Neutrophil (primary cell): ENCODE results near the gene DENND6A.

Experiments used
- H3K27ac ChIP-seq: fragments of 200-600 bp; sonication (generic); 2 replicates; pipeline ENCODE4 v1.5.1; 2016; ENCODE audit warnings: mild to moderate bottlenecking, moderate library complexity
- H3K27me3 ChIP-seq: fragments of 200-600 bp; sonication (generic); 2 replicates; pipeline ENCODE4 v1.6.0; 2016; ENCODE audit warnings: mild to moderate bottlenecking
- H3K36me3 ChIP-seq: fragments of 200-600 bp; sonication (generic); 2 replicates; pipeline ENCODE4 v1.5.1; 2017
- H3K4me1 ChIP-seq, 2 experiments: fragments of 200-600 bp in 1 of 2; sonication (generic) in 1 of 2; 1 replicate in 1 of 2; 2 replicates in 1 of 2; pipeline versions ENCODE4 v1.5.1 to v1.6.1; 2013 to 2016; ENCODE audit warnings: low read depth in 1 of 2, low read length in 1 of 2, mild to moderate bottlenecking in 1 of 2, moderate library complexity in 1 of 2; ENCODE audit not compliant: control insufficient read depth in 1 of 2, insufficient read depth in 1 of 2
- H3K4me3 ChIP-seq, 2 experiments: fragments of 200-600 bp in 1 of 2; sonication (generic) in 1 of 2; 1 replicate in 1 of 2; 2 replicates in 1 of 2; pipeline ENCODE4 v1.5.1; 2013 to 2016; ENCODE audit warnings: low read depth in 1 of 2, low read length in 1 of 2, mild to moderate bottlenecking in 1 of 2, moderate library complexity in 1 of 2
- H3K9me3 ChIP-seq: fragments of 200-600 bp; sonication (generic); 2 replicates; pipeline ENCODE4 v1.5.1; 2016
- CTCF ChIP-seq: fragments of 200-600 bp; sonication (generic); IDR thresholded peaks from 2 replicates; pipeline ENCODE4 v1.5.1; 2016; ENCODE audit warnings: antibody characterized with exemption

DENND6A gene

GRCh38 chr3:57692396-57693147, at the start of gene DENND6A:
Gene DENND6A, minus strand, starts transcription at chr3:57693077. Its CDS starts 59 bp downstream, at chr3:57693018.
- TF ChIP-seq CTCF, result peak; percentile 52
- Histone ChIP-seq H3K27ac (peak within 1 kb of the TSS; percentile 96), H3K36me3 (no peaks in the 10 kb centered on the region), H3K4me3 (peak within 1 kb of the TSS; percentile 76 to 93), H3K4me1 (peaks cover 20 to 25% of the 10 kb centered on the region in 2 experiments), H3K9me3 (no peaks in the 10 kb centered on the region), H3K27me3 (no peaks in the 10 kb centered on the region)

- no peak for TF ChIP-seq CTCF
- Histone ChIP-seq H3K9me3 (no peaks in the 10 kb centered on the region), H3K4me3 (no peak overlapping the region), H3K4me1 (no peaks in the 10 kb centered on the region), H3K36me3 (no peaks in the 10 kb centered on the region), H3K27ac (no peak overlapping the region), H3K27me3 (no peaks in the 10 kb centered on the region)
Observed at GRCh38 chr3:57740027-57740426, 47.1 kb upstream of the DENND6A start.

- Histone ChIP-seq H3K36me3 (no peaks in the 10 kb centered on the region), H3K27me3 (no peaks in the 10 kb centered on the region), H3K4me3 (no peak overlapping the region), H3K4me1 (no peaks in the 10 kb centered on the region), H3K9me3 (no peaks in the 10 kb centered on the region), H3K27ac (no peak overlapping the region)
- no peak for TF ChIP-seq CTCF
Observed at GRCh38 chr3:57738391-57738790, 45.5 kb upstream of the DENND6A start.

- Histone ChIP-seq H3K36me3 (no peaks in the 10 kb centered on the region), H3K9me3 (no peaks in the 10 kb centered on the region), H3K4me1 (no peaks in the 10 kb centered on the region), H3K4me3 (no peak overlapping the region), H3K27ac (no peak overlapping the region), H3K27me3 (no peaks in the 10 kb centered on the region)
- no peak for TF ChIP-seq CTCF
Observed at GRCh38 chr3:57737840-57738239, 45.0 kb upstream of the DENND6A start.

- TF ChIP-seq CTCF, result no peak
Observed at GRCh38 chr3:57735405-57735804, 42.5 kb upstream of the DENND6A start.

More at GRCh38 chr3:57735405-57735804, 42.5 kb upstream of the DENND6A start:
- H3K9me3 ChIP-seq, result no peaks in the 10 kb centered on the region
- peaks cover 10 to 12% of the 10 kb centered on the region in 2 experiments for H3K4me1 ChIP-seq
- H3K27me3 ChIP-seq, result no peaks in the 10 kb centered on the region
- no peak overlapping the region for H3K4me3 ChIP-seq
- H3K36me3 ChIP-seq, result no peaks in the 10 kb centered on the region
- no peak overlapping the region for H3K27ac ChIP-seq
